Dermis blood vessel endothelial cell (primary cell): ENCODE data around the gene LRIG2. TPM values are rescaled to one million over a fixed set of nuclear protein-coding genes. Genes with fewer than 3 reads are reported as not detected.
"Not testable (repeated sequence)": the region's sequence is repeated elsewhere in the genome, so short reads cannot be mapped to it uniquely, and the experiment has no call there.

Experiments used
- DNase-seq: peaks from one replicate; pipeline ENCODE4 v3.0.0; 2010
- total RNA-seq: library from RNA; depleted of rRNA; stranded (reverse); fragments of >200 nt; gene quantifications from 2 replicates; pipeline ENCODE4 v1.2.3, GENCODE V29; 2014

LRIG2 gene
- total RNA-seq, 1 donor from 2014 or later, result 9.0 TPM

DNA sequence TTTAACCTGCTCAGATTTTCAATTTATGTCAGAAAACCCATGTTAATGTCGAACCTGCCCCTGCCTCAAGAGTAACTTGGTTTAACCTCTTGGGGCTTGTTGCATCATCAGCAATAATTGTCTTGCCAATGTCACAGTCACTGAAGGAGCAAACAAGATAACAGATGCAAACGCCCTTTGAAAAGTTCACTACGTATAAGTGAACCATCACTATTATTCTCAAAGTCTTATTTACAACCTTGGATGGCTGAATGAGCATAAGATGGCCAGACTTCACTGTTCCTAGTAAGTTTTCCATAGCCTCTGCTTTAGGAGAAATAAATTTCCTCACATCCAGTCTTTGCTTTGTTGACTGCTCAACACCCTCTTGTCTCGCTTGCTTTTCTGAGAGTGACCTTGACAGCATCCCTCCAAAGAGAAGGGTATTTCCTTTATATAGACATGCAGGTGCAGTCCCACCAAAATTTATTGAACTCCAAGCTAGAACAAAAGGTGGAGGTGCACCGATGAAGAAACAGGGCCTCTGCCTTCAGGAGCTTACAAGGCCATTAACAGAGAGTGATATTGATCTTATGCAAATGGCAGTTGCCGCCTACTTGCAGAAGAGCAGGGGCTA lies 749 bp upstream of the LRIG2 start:
- no peak for DNase-seq

- peak; percentile 77 for DNase-seq
These were observed 517 bp downstream of the LRIG2 start for GRCh38 chr1:113073479-113073950.

DNA sequence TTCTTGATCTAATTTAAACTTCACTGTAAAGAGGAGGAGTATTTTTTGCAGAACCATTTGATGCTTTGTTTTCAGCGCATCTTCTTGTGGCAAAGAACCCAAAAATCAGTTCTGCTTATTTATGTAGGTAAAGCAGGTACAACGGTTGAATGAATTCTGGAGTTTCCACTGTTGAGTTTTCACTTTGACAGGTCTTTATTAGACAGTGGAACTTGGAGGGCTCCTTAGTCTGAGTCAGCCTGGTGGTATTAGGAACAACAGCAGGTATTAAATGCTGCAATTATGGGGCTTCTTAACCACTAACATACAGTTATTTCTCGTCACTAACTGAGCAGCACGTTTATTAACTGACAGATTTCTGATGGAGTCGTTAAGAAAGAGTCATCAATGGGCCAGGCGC lies 1.2 kb downstream of the LRIG2 start:
- peak; percentile 23 for DNase-seq

GRCh38 chr1:113077978-113078377 lies 5.0 kb downstream of the LRIG2 start:
- DNase-seq, result not testable (repeated sequence)

GRCh38 chr1:113086541-113086940 lies 13.5 kb downstream of the LRIG2 start:
- no peak for DNase-seq

GRCh38 chr1:113088972-113089371 lies 16.0 kb downstream of the LRIG2 start:
- DNase-seq, result no peak

DNA sequence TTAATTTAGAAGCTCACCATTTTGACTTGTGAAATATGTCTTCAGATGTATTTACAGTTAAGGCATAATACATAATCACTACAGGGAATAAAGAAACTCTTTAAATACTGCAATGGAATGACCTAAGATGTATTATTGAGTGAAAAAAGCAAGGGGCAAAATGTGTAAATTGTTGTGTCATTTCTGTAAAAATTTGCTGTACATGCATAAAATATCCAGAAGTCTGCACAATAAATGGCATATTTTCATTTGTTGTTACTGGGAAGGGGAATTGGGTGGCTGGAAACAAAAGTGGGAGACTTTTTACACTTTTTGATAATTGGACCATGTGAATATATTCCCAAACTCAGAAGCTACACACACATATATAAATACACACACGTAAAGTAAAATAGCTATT lies 17.1 kb downstream of the LRIG2 start:
- DNase-seq, result no peak

GRCh38 chr1:113091988-113092594 lies 19.1 kb downstream of the LRIG2 start:
- DNase-seq, result no peak

DNA sequence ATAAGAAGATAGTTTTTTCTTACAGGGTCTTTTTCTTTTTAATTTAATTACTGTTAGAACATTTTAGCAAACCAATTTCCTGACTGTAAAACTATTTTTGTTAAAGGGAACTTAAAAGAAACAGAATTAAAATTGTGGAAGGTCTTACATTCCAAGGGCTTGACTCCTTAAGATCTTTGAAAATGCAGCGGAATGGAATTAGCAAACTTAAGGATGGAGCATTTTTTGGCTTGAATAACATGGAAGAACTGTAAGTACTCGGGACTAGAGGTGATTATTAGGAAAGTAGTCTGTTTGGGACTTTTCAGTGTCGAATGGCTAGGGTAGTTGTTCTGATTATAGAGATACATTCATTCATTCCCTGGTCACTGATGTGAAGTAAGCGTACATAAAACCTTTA lies 21.5 kb downstream of the LRIG2 start:
- DNase-seq, result no peak

- no peak for DNase-seq
These were observed 22.9 kb downstream of the LRIG2 start for GRCh38 chr1:113095790-113096455.

DNA sequence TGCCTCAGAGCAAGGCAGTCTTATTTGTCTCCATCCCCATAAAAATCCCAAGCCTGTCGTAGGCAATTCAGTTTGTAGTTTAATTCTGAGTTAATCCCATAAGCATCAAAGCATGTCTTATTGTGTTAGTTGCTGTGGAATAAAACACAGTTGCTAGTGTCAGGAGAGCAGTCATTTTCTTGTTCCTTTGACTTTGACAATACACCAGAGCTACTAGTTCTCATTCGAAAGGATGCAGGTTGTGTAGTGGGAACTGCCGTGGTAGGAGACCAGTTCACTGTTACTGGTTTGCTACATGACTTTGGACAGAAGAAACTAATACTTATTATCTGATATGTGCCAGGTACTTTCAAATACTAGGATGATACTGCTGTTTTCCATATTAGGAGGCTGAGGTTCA lies 23.5 kb downstream of the LRIG2 start:
- DNase-seq, result no peak

GRCh38 chr1:113101588-113101987 lies 28.6 kb downstream of the LRIG2 start:
- no peak for DNase-seq

- DNase-seq, result no peak
These were observed 30.1 kb downstream of the LRIG2 start for GRCh38 chr1:113103048-113103447.

GRCh38 chr1:113103977-113104376 lies 31.0 kb downstream of the LRIG2 start:
- no peak for DNase-seq

DNA sequence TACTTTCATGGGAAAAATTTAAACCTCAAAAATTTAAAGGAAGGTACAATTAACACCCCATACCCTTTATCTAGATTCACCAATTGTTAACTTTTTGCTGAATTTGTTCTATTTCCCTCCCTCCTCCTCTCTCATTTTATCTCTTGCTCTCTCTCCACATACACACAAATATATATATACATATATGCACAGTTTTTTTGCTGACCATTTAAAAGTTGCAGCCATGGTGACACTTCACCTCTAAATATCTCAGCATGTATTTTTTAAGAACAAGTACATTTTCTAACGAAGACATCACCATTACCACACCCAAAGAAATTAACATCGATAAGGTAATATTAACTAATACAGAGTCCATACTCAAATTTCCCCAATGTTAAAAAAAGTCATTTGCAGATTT lies 33.9 kb downstream of the LRIG2 start:
- DNase-seq, result no peak

GRCh38 chr1:113109908-113110554 lies 37.0 kb downstream of the LRIG2 start:
- peak; percentile 63 for DNase-seq

DNA sequence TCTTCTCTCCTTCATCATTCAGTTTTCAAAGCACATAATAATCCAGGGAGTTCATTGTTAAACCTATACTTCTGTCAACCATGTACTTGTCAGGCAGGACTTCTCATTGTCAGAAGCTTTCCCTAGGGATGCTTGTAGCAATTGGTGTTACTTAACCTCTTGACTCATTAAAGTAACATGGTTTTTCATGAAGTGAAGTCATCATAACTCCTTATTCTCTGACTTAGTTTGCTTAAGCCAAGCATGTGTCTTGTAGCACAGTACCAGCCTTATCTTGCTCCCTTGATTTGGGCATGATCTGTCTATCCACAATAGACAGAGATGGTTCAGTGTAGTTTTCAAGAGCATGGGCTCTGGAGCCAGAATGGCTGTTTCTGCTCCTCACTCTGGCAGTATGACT lies 45.3 kb downstream of the LRIG2 start:
- no peak for DNase-seq

GRCh38 chr1:113123737-113124136 lies 50.7 kb downstream of the LRIG2 start:
- DNase-seq, result no peak

GRCh38 chr1:113124366-113124765 lies 51.4 kb downstream of the LRIG2 start:
- no peak for DNase-seq

DNA sequence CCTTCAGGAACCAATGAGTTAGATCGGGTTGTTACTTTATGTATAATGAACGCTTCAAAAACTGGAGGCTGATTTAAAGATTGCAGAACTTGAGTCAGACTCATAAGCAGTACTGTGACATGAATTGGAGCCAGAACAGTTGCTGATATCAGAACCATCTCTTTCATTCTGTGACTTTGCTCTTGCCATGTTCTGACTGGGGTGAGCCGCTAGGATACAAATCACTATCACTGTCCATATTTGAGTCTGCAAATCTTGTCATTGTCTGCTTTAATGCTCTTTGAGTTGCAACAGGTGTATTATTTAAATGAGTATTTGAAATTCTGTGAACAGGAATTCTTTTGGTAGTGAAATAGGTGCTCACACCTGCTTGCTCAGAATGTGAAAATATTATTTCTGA lies 52.5 kb downstream of the LRIG2 start:
- no peak for DNase-seq

GRCh38 chr1:113126207-113126606 lies 53.2 kb downstream of the LRIG2 start:
- no peak for DNase-seq

GRCh38 chr1:113128116-113128515 lies 55.1 kb downstream of the LRIG2 start:
- peak; percentile 41 for DNase-seq

DNA sequence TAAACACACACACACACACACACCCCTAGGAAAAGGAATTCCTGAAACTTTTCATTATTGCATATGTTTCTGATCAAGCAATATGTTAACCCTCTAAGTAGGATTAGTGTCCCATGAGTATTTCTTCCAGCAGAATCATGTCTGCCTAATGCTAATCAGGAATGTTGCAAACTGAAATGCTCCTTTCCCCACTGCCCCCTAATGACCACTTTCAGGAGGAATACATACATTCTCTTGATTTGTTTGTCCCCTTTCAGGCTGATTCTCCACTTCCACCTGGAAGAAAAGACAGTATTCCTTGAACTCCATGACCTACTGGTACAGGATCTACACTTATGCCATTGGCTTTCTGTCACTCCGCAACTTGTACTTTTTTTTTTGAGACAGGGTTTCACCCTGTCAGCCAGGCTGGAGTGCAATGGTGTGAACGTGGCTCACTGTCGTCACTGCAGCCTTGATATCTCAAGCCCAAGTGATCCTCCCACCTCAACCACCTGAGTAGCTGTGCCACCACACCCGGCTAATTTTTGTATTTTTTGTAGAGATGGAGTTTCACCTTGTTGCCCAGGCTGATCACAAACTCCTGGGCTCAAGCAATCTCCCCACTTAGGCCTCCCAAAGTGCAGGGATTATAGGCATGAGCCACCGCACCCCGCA lies 56.7 kb downstream of the LRIG2 start:
- DNase-seq, result no peak
